Neural progenitor cell (in vitro differentiated cells): ENCODE data around the gene GIT2.

ENCODE experiments used
- EZH2 ChIP-seq: fragments of 200-600 bp; sonication (generic); IDR thresholded peaks from 2 replicates; pipeline ENCODE4 v1.6.1; 2017; ENCODE audit warnings: antibody characterized with exemption, mild to moderate bottlenecking, moderate library complexity
- TF ChIP-seq, protein P1 (sequence below): fragments of 200-600 bp; sonication (generic); IDR thresholded peaks from 2 replicates; pipeline ENCODE4 v1.5.1; 2017; ENCODE audit warnings: antibody characterized with exemption, mild to moderate bottlenecking

DNA sequence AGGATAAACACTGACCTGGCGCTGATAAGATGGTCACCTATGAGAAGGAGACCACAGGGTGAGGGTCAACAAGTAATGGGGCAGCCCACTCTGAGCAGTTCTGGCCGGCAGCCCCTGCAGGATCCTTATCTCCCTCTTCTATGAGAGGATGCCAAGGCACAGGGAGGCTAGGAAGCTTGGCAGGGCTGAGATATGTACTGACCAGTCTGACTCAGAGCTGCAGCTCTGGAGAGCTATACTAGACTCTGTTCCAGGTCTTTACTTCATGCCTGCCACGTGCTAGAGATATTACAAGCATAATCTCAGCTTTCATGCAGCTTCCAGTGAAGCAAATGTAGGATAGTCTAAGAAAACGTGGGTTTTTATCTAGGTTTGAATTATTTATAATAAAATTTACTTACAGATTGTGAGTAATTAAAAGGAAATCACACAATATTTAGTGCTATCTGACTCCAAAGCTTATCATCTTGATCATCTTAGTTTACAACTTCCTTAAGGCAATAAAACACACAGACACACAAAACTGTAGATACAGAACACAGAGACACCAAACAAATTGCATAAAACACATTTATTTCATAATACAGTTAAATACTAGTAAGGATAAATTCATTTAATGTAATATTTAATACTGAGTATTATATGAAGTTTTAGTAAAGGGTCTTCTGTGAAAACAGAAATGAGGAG is 32.3 kb downstream of the GIT2 start:
- TF ChIP-seq, protein P1, sequence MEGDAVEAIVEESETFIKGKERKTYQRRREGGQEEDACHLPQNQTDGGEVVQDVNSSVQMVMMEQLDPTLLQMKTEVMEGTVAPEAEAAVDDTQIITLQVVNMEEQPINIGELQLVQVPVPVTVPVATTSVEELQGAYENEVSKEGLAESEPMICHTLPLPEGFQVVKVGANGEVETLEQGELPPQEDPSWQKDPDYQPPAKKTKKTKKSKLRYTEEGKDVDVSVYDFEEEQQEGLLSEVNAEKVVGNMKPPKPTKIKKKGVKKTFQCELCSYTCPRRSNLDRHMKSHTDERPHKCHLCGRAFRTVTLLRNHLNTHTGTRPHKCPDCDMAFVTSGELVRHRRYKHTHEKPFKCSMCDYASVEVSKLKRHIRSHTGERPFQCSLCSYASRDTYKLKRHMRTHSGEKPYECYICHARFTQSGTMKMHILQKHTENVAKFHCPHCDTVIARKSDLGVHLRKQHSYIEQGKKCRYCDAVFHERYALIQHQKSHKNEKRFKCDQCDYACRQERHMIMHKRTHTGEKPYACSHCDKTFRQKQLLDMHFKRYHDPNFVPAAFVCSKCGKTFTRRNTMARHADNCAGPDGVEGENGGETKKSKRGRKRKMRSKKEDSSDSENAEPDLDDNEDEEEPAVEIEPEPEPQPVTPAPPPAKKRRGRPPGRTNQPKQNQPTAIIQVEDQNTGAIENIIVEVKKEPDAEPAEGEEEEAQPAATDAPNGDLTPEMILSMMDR = no peak
- TF ChIP-seq EZH2 = no peak
